Liver (tissue), 9 donors: Measurements from ENCODE around the gene SHB. TPM values are rescaled to one million over a fixed set of nuclear protein-coding genes. Genes with fewer than 3 reads are reported as not detected.

ENCODE experiments used
- DNase-seq: peaks from one replicate; pipeline ENCODE4 v3.0.0-alpha.2; 2017; ENCODE audit warnings: low spot score
- H3K27ac ChIP-seq, 2 donors: one replicate each; pipeline ENCODE4 v1.7.0; 2013; ENCODE audit warnings: inconsistent platforms in 2 of 2, low read length in 2 of 2, control low read depth in 1 of 2, low read depth in 1 of 2, mild to moderate bottlenecking in 1 of 2
- H3K27me3 ChIP-seq, 4 donors: one replicate each; pipeline versions ENCODE4 v1.6.1 to v1.7.0; 2013; ENCODE audit warnings: low read length in 3 of 4, inconsistent platforms in 1 of 4, mild to moderate bottlenecking in 1 of 4, moderate library complexity in 1 of 4; ENCODE audit not compliant: control insufficient read depth in 4 of 4, insufficient read depth in 4 of 4
- H3K36me3 ChIP-seq, 4 donors: one replicate each; pipeline versions ENCODE4 v1.6.1 to v1.7.0; 2013; ENCODE audit warnings: low read length in 3 of 4, mild to moderate bottlenecking in 3 of 4, low read depth in 1 of 4, moderate library complexity in 1 of 4; ENCODE audit not compliant: control insufficient read depth in 4 of 4, insufficient read depth in 3 of 4
- H3K4me1 ChIP-seq, 4 donors: one replicate each; pipeline versions ENCODE4 v1.6.1 to v1.7.0; 2013; ENCODE audit warnings: low read length in 3 of 4, mild to moderate bottlenecking in 3 of 4, moderate library complexity in 1 of 4; ENCODE audit not compliant: control insufficient read depth in 4 of 4, insufficient read depth in 4 of 4
- H3K4me3 ChIP-seq, 3 donors: one replicate each; pipeline versions ENCODE4 v1.6.1 to v1.7.0; 2013; ENCODE audit warnings: low read length in 3 of 3, control low read depth in 1 of 3, low read depth in 1 of 3, mild to moderate bottlenecking in 1 of 3
- H3K9ac ChIP-seq, 2 donors: one replicate each; pipeline ENCODE4 v1.7.0; 2013; ENCODE audit warnings: low read length in 2 of 2, mild to moderate bottlenecking in 2 of 2, moderate library complexity in 2 of 2, control low read depth in 1 of 2, low read depth in 1 of 2
- H3K9me3 ChIP-seq, 4 donors: one replicate each; pipeline versions ENCODE4 v1.6.1 to v1.7.0; 2013; ENCODE audit warnings: low read length in 3 of 4; ENCODE audit not compliant: control insufficient read depth in 4 of 4
- EGR1 ChIP-seq, 2 donors: IDR thresholded peaks; 2 replicates each; pipeline ENCODE4 v1.6.1; 2016 to 2018; ENCODE audit warnings: antibody characterized with exemption in 2 of 2, low read depth in 2 of 2
- FOXA1 ChIP-seq: IDR thresholded peaks from 2 replicates; pipeline ENCODE4 v1.6.1; 2016; ENCODE audit warnings: antibody characterized with exemption
- FOXA2 ChIP-seq: IDR thresholded peaks from 2 replicates; pipeline ENCODE4 v1.6.1; 2016; ENCODE audit warnings: antibody characterized with exemption
- GABPA ChIP-seq, 2 donors: IDR thresholded peaks in 1 of 2; conservative IDR thresholded peaks in 1 of 2; 2 replicates each; pipeline ENCODE4 v1.6.1; 2016; ENCODE audit warnings: antibody characterized with exemption in 2 of 2, mild to moderate bottlenecking in 1 of 2, moderate library complexity in 1 of 2
- HNF4A ChIP-seq, 2 donors: conservative IDR thresholded peaks; 2 replicates each; pipeline ENCODE4 v1.6.1; 2016; ENCODE audit warnings: antibody characterized with exemption in 2 of 2, mild to moderate bottlenecking in 2 of 2
- HNF4G ChIP-seq: IDR thresholded peaks from 2 replicates; pipeline ENCODE4 v1.6.1; 2016; ENCODE audit warnings: antibody characterized with exemption
- JUND ChIP-seq, 2 donors: IDR thresholded peaks; 2 replicates each; pipeline ENCODE4 v1.6.1; 2016; ENCODE audit warnings: antibody characterized with exemption in 2 of 2
- NR2F2 ChIP-seq: IDR thresholded peaks from 2 replicates; pipeline ENCODE4 v1.6.1; 2016; ENCODE audit warnings: antibody characterized with exemption
- RAD21 ChIP-seq, 2 donors: IDR thresholded peaks; 2 replicates each; pipeline ENCODE4 v1.6.1; 2016; ENCODE audit warnings: antibody characterized with exemption in 2 of 2, mild to moderate bottlenecking in 2 of 2
- RXRA ChIP-seq, 2 donors: IDR thresholded peaks; 2 replicates each; pipeline ENCODE4 v1.6.1; 2017 to 2018; ENCODE audit warnings: antibody characterized with exemption in 2 of 2, mild to moderate bottlenecking in 1 of 2
- SP1 ChIP-seq: IDR thresholded peaks from 2 replicates; pipeline ENCODE4 v1.6.1; 2018; ENCODE audit warnings: antibody characterized with exemption, mild to moderate bottlenecking
- TAF1 ChIP-seq: conservative IDR thresholded peaks from 2 replicates; pipeline ENCODE4 v1.6.1; 2016; ENCODE audit warnings: antibody characterized with exemption, mild to moderate bottlenecking
- YY1 ChIP-seq: IDR thresholded peaks from 2 replicates; pipeline ENCODE4 v1.6.1; 2016; ENCODE audit warnings: antibody characterized with exemption, mild to moderate bottlenecking
- WGBS: extraction: QIAGEN DNeasy Blood & Tissue Kit; methylation state at CpG from one replicate; pipeline ENCODE4 v1.1.7; 2013; 5-methylcytosine and 5-hydroxymethylcytosine counted together
- polyA plus RNA-seq, 2 donors: library from polyadenylated mRNA; stranded (reverse) in 1 of 2; unstranded in 1 of 2; fragments of 200-250 nt in 1 of 2; fragments of >200 nt in 1 of 2; fragmentation: Nextera tagmentation in 1 of 2; extraction: Ambion mirVana in 1 of 2; gene quantifications; one replicate each; pipeline versions ENCODE4 v1.2.1 to v1.2.3, GENCODE V29; 2013 to 2015
- total RNA-seq, 2 donors: library from RNA; depleted of rRNA; stranded (reverse); fragments of >200 nt; gene quantifications; one replicate each; pipeline ENCODE4 v1.2.3, GENCODE V29; 2014
- TF ChIP-seq, protein P1 (sequence below): IDR thresholded peaks from 2 replicates; pipeline ENCODE4 v1.6.1; 2016; ENCODE audit warnings: antibody characterized with exemption
- TF ChIP-seq, protein P2 (sequence below): IDR thresholded peaks from 2 replicates; pipeline ENCODE4 v1.6.1; 2016; ENCODE audit warnings: antibody characterized with exemption, mild to moderate bottlenecking
- TF ChIP-seq, protein P3 (sequence below): IDR thresholded peaks from 2 replicates; pipeline ENCODE4 v1.6.1; 2016; ENCODE audit warnings: antibody characterized with exemption
- TF ChIP-seq, protein P4 (sequence below): fragments of 150-350 bp; IDR thresholded peaks from 2 replicates; pipeline ENCODE4 v1.5.1; 2017; ENCODE audit warnings: improper control_type of control experiment, low read depth, low read length; ENCODE audit not compliant: missing input control
- TF ChIP-seq, protein P5 (sequence below): IDR thresholded peaks from 2 replicates; pipeline ENCODE4 v1.6.1; 2016; ENCODE audit warnings: antibody characterized with exemption
- donor health status: healthy.
- donor health status: healthy.
- donor health status: healthy.
- donor health status: healthy.
- donor health status: healthy.

SHB gene
- total and polyA plus RNA-seq, 4 donors, result 3.4 to 17.3 (median 7.0) TPM

DNA sequence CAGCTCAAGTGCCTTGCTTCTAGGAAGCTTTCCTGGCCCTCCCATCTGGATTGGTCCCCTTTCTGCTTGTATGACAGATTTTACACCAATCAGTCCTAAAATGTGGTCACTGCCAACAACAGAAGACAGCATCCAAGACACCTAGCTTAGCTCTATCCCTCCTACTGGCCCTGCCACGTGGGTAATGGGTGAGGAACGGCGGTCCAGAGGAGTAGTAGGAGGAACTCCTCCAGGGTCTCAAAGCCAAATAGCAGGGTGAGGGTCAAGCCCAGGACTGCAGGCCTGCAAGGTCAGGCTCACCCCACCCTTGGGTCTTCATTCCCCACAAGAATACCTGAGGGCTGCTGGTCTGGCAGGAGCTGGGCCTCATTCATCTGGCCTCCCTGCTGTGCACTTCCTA, 108.4 kb downstream of the SHB start:
- no peak overlapping the region for H3K27ac ChIP-seq
- DNase-seq, result no peak
- TF ChIP-seq RAD21 (IDR thresholded peaks at IDR 0.05), result no peak
- TF ChIP-seq FOXA1, result no peak

DNA sequence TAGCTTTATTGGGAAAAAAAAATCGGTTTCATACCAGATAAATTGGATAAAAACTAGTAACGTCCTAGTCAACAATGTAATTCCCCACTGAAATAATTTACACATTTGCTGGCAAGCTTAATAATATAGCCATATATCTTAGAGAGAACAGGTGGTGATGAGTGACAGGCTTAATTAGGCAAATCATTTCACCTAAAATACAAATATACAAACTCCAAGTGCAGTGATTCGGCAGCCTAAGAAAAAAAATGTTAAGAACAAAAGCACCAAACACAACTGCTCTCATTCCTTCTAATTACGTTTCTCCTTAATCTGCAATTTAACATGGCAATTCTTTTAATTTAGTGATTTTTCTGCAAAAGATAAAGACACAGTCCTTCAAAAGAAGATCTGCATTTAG, 109.1 kb downstream of the SHB start:
- peaks cover 0 to 24% (median 5%) of the 10 kb centered on the region in 4 donors for H3K36me3 ChIP-seq
- DNase-seq, result no peak
- 77% methylated on average over 4 of the region's 4 CpGs for WGBS

More for the DNA sequence above, 108.4 kb downstream of the SHB start:
- Histone ChIP-seq H3K4me3 (no peak overlapping the region), H3K9ac (no peak overlapping the region), H3K36me3 (peaks cover 0 to 18% (median 4%) of the 10 kb centered on the region in 4 donors), H3K9me3 (no peaks in the 10 kb centered on the region), H3K27me3 (no peaks in the 10 kb centered on the region), H3K4me1 (no peaks in the 10 kb centered on the region)
- WGBS, result 96% methylated on average over 3 of the region's 3 CpGs

More for the DNA sequence above, 109.1 kb downstream of the SHB start:
- TF ChIP-seq HNF4A (conservative IDR thresholded peaks at IDR 0.05), result no peak
- TF ChIP-seq, protein P1, sequence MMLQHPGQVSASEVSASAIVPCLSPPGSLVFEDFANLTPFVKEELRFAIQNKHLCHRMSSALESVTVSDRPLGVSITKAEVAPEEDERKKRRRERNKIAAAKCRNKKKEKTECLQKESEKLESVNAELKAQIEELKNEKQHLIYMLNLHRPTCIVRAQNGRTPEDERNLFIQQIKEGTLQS, result no peak
- no peak for TF ChIP-seq TAF1
- TF ChIP-seq HNF4G, result no peak
- no peak for TF ChIP-seq FOXA2
- TF ChIP-seq, protein P2, sequence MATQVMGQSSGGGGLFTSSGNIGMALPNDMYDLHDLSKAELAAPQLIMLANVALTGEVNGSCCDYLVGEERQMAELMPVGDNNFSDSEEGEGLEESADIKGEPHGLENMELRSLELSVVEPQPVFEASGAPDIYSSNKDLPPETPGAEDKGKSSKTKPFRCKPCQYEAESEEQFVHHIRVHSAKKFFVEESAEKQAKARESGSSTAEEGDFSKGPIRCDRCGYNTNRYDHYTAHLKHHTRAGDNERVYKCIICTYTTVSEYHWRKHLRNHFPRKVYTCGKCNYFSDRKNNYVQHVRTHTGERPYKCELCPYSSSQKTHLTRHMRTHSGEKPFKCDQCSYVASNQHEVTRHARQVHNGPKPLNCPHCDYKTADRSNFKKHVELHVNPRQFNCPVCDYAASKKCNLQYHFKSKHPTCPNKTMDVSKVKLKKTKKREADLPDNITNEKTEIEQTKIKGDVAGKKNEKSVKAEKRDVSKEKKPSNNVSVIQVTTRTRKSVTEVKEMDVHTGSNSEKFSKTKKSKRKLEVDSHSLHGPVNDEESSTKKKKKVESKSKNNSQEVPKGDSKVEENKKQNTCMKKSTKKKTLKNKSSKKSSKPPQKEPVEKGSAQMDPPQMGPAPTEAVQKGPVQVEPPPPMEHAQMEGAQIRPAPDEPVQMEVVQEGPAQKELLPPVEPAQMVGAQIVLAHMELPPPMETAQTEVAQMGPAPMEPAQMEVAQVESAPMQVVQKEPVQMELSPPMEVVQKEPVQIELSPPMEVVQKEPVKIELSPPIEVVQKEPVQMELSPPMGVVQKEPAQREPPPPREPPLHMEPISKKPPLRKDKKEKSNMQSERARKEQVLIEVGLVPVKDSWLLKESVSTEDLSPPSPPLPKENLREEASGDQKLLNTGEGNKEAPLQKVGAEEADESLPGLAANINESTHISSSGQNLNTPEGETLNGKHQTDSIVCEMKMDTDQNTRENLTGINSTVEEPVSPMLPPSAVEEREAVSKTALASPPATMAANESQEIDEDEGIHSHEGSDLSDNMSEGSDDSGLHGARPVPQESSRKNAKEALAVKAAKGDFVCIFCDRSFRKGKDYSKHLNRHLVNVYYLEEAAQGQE, result no peak
- TF ChIP-seq SP1, result no peak
- TF ChIP-seq JUND (IDR thresholded peaks at IDR 0.05), result no peak
- no peak for TF ChIP-seq RXRA (IDR thresholded peaks at IDR 0.05)
- TF ChIP-seq, protein P3, sequence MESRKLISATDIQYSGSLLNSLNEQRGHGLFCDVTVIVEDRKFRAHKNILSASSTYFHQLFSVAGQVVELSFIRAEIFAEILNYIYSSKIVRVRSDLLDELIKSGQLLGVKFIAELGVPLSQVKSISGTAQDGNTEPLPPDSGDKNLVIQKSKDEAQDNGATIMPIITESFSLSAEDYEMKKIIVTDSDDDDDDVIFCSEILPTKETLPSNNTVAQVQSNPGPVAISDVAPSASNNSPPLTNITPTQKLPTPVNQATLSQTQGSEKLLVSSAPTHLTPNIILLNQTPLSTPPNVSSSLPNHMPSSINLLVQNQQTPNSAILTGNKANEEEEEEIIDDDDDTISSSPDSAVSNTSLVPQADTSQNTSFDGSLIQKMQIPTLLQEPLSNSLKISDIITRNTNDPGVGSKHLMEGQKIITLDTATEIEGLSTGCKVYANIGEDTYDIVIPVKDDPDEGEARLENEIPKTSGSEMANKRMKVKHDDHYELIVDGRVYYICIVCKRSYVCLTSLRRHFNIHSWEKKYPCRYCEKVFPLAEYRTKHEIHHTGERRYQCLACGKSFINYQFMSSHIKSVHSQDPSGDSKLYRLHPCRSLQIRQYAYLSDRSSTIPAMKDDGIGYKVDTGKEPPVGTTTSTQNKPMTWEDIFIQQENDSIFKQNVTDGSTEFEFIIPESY, result no peak
- no peak for TF ChIP-seq FOXA1
- TF ChIP-seq YY1, result no peak
- no peak for TF ChIP-seq NR2F2
- TF ChIP-seq EGR1 (IDR thresholded peaks at IDR 0.05; ENCODE audit: low read depth in 2 of 2), result no peak
- TF ChIP-seq GABPA (IDR thresholded peaks at IDR 0.05 in 1 of 2, conservative IDR thresholded peaks at IDR 0.05 in 1 of 2), result no peak
- no peak for TF ChIP-seq RAD21 (IDR thresholded peaks at IDR 0.05)
- TF ChIP-seq, protein P4, sequence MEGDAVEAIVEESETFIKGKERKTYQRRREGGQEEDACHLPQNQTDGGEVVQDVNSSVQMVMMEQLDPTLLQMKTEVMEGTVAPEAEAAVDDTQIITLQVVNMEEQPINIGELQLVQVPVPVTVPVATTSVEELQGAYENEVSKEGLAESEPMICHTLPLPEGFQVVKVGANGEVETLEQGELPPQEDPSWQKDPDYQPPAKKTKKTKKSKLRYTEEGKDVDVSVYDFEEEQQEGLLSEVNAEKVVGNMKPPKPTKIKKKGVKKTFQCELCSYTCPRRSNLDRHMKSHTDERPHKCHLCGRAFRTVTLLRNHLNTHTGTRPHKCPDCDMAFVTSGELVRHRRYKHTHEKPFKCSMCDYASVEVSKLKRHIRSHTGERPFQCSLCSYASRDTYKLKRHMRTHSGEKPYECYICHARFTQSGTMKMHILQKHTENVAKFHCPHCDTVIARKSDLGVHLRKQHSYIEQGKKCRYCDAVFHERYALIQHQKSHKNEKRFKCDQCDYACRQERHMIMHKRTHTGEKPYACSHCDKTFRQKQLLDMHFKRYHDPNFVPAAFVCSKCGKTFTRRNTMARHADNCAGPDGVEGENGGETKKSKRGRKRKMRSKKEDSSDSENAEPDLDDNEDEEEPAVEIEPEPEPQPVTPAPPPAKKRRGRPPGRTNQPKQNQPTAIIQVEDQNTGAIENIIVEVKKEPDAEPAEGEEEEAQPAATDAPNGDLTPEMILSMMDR, result no peak
- TF ChIP-seq, protein P5, sequence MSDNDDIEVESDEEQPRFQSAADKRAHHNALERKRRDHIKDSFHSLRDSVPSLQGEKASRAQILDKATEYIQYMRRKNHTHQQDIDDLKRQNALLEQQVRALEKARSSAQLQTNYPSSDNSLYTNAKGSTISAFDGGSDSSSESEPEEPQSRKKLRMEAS, result no peak
- H3K27ac ChIP-seq, result no peak overlapping the region
- no peak overlapping the region for H3K9ac ChIP-seq
- no peaks in the 10 kb centered on the region for H3K9me3 ChIP-seq
- no peaks in the 10 kb centered on the region for H3K4me1 ChIP-seq
- no peak overlapping the region for H3K4me3 ChIP-seq
- no peaks in the 10 kb centered on the region for H3K27me3 ChIP-seq
